ENCODE measurements around the gene KCNJ5. TPM values are rescaled to one million over a fixed set of nuclear protein-coding genes. Genes with fewer than 3 reads are reported as not detected.

Gene KCNJ5
- total and polyA plus RNA-seq, 2 experiments from 2014 or later: not detected

DNA sequence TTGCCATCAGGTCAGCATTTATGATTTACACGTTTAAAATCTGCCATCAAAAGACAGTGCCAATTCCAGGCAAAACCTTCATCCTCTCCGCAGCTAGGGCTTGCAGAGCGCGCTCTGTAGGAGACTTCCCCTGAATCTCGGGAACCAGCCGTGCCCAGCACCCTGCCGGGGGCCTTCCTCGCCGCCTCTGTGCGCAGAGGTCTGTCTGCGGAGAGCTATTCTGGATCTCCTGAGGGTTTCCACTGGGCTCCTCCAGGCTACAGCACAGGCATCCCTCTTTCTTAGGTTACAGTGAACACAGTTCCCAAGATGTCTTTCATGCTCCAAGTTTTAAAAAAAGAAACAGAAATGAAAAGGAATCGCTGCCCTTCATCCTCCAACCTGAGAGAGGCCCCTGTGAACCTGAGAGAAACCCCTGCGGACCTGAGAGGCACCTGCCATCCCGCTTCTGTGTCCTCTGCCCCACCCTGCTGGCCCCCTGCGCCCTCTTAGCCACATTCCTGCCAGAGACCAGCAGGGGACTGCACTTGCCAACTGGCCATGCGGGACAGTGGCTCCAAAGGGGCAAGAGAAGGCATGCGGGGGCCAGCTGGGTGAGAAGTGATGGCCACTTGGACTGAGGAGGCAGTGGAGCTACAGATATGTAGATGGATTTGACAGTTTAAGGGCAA, 35.4 kb downstream of the KCNJ5 start:
- Histone ChIP-seq H3K27ac (ENCODE audit: low read depth) (no peak overlapping the region), H3K79me2 (replicated peaks; ENCODE audit: insufficient read depth) (no peaks in the 10 kb centered on the region), H3K9me2 (ENCODE audit: insufficient read depth) (no peaks in the 10 kb centered on the region), H3K4me2 (0 out of 2 replicates have a peak overlapping the region, but pooled peaks have one; percentile 43), H3K27me3 (ENCODE audit: insufficient read depth) (peaks cover 40% of the 10 kb centered on the region; the same call in 1 of the 2 replicates), H3F3A (replicated peaks; ENCODE audit: low read depth) (no peaks in the 10 kb centered on the region), H3K36me3 (ENCODE audit: insufficient read depth) (no peaks in the 10 kb centered on the region), H4K20me1 (replicated peaks; ENCODE audit: insufficient read depth) (no peaks in the 10 kb centered on the region), H2AFZ (0 out of 2 replicates have a peak overlapping the region, but pooled peaks have one; percentile 38), H3K4me3 (no peak overlapping the region), H3K4me1 (ENCODE audit: insufficient read depth) (peaks cover 37% of the 10 kb centered on the region)
- Mint-ChIP-seq H3K9me3 (no peaks in the 10 kb centered on the region; the same call in 2 of the 3 replicates), H3K4me1 (peaks cover 55% of the 10 kb centered on the region), H3K27me3 (ENCODE audit: insufficient read depth, low read depth, poor library complexity) (peaks cover 43% of the 10 kb centered on the region), H3K4me3 (peak overlapping the region; percentile 26; the same call in 2 of the 3 replicates), H3K36me3 (ENCODE audit: low read depth) (no peaks in the 10 kb centered on the region), H3K27ac (no peak overlapping the region)
- TF ChIP-seq ZNF114 (CRISPR knock-in tag; IDR thresholded peaks at IDR 0.05) (no peak), JUNB (IDR thresholded peaks at IDR 0.05; ENCODE audit: unreplicated experiment) (no peak), EZH2phosphoT487 (IDR thresholded peaks at IDR 0.05; ENCODE audit: unreplicated experiment) (no peak), ZNF462 (CRISPR knock-in tag; IDR thresholded peaks at IDR 0.05) (no peak), REST (IDR thresholded peaks at IDR 0.05; ENCODE audit: unreplicated experiment) (no peak), CTCF (conservative IDR thresholded peaks at IDR 0.05; ENCODE audit: low read depth in 2 of 2) (no peak), EZH2 (IDR thresholded peaks at IDR 0.05; ENCODE audit: low read depth, unreplicated experiment) (no peak), CREB1 (CRISPR knock-in tag; IDR thresholded peaks at IDR 0.05; ENCODE audit: low read depth) (no peak), ZNF331 (CRISPR knock-in tag; IDR thresholded peaks at IDR 0.05; ENCODE audit: low read depth) (no peak)
- TF ChIP-seq, protein P1, sequence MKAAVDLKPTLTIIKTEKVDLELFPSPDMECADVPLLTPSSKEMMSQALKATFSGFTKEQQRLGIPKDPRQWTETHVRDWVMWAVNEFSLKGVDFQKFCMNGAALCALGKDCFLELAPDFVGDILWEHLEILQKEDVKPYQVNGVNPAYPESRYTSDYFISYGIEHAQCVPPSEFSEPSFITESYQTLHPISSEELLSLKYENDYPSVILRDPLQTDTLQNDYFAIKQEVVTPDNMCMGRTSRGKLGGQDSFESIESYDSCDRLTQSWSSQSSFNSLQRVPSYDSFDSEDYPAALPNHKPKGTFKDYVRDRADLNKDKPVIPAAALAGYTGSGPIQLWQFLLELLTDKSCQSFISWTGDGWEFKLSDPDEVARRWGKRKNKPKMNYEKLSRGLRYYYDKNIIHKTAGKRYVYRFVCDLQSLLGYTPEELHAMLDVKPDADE (IDR thresholded peaks at IDR 0.05): no peak
- ATAC-seq (peak; percentile 59), DNase-seq (ENCODE audit: low spot score) (no peak)

Measured in GM23338 (cell line).